Umbilical cord (tissue), 2 donors: ENCODE data around the gene BBC3. TPM values are rescaled to one million over a fixed set of nuclear protein-coding genes. Genes with fewer than 3 reads are reported as not detected.
"Not testable (repeated sequence)": the region's sequence is repeated elsewhere in the genome, so short reads cannot be mapped to it uniquely, and the experiment has no call there.

Experiments
- DNase-seq: peaks from one replicate; pipeline ENCODE4 v3.0.0-alpha.2; 2015; ENCODE audit warnings: low spot score
- total RNA-seq: library from RNA; depleted of rRNA; stranded (reverse); fragments of >200 nt; gene quantifications from one replicate; pipeline ENCODE4 v1.2.3, GENCODE V29; 2014; ENCODE audit warnings: low replicate concordance; ENCODE audit not compliant: insufficient read depth

BBC3 gene
- total RNA-seq, 1 donor from 2014 or later, result 1.2 TPM

GRCh38 chr19:47258434-47258833, 27.4 kb upstream of the BBC3 start:
- no peak for DNase-seq

- no peak for DNase-seq
Observed at GRCh38 chr19:47257411-47258169, 26.6 kb upstream of the BBC3 start.

- DNase-seq, result peak; percentile 100
Observed at GRCh38 chr19:47256693-47257410, 25.9 kb upstream of the BBC3 start.

- DNase-seq, result peak; percentile 98
Observed at GRCh38 chr19:47255879-47256692, 25.1 kb upstream of the BBC3 start, which contains the start of gene CCDC9. CCDC9 (plus strand) TSS chr19:47256525; CDS start chr19:47258401, 1,876 bp downstream.

GRCh38 chr19:47253970-47254369, 23.0 kb upstream of the BBC3 start:
- DNase-seq, result no peak

GRCh38 chr19:47253467-47253881, 22.5 kb upstream of the BBC3 start:
- DNase-seq, result no peak

- DNase-seq, result not testable (repeated sequence)
Observed at GRCh38 chr19:47253016-47253415, 22.0 kb upstream of the BBC3 start.

GRCh38 chr19:47247308-47247990, 16.4 kb upstream of the BBC3 start:
- DNase-seq, result no peak

GRCh38 chr19:47243776-47244547, 13.0 kb upstream of the BBC3 start:
- DNase-seq, result peak; percentile 97

GRCh38 chr19:47243364-47243775, 12.4 kb upstream of the BBC3 start:
- peak; percentile 43 for DNase-seq

GRCh38 chr19:47241919-47242577, 11.0 kb upstream of the BBC3 start:
- no peak for DNase-seq

- DNase-seq, result peak; percentile 81
Observed at GRCh38 chr19:47240996-47241918, 10.3 kb upstream of the BBC3 start.

GRCh38 chr19:47240556-47240955, 9.6 kb upstream of the BBC3 start:
- no peak for DNase-seq

- peak; percentile 58 for DNase-seq
Observed at GRCh38 chr19:47239610-47240296, 8.8 kb upstream of the BBC3 start.

GRCh38 chr19:47239152-47239551, 8.2 kb upstream of the BBC3 start:
- DNase-seq, result no peak

GRCh38 chr19:47236072-47236675, 5.2 kb upstream of the BBC3 start:
- DNase-seq, result no peak

- no peak for DNase-seq
Observed at GRCh38 chr19:47232422-47233211, 1.6 kb upstream of the BBC3 start.
